OCI-LY1 (cell line): Measurements from ENCODE around the gene ATP2B2.

Experiments used
- H2AFZ ChIP-seq: fragments of 200-600 bp; sonication (generic), shearing (Covaris generic); 2 replicates; pipeline ENCODE4 v1.6.0; 2014; ENCODE audit warnings: antibody characterized with exemption, mild to moderate bottlenecking, low read length
- H3F3A ChIP-seq: fragments of 200-600 bp; sonication (generic), shearing (Covaris generic); 2 replicates; pipeline ENCODE4 v1.6.0; 2014; ENCODE audit warnings: mild to moderate bottlenecking, antibody characterized with exemption, low read length, moderate library complexity; ENCODE audit not compliant: insufficient read depth
- H3K27ac ChIP-seq: fragments of 200-600 bp; sonication (generic); 2 replicates; pipeline ENCODE4 v1.5.1; 2014; ENCODE audit warnings: low read length, mixed run types, mild to moderate bottlenecking, low read depth; ENCODE audit not compliant: poor library complexity, severe bottlenecking
- H3K27me3 ChIP-seq: fragments of 200-600 bp; sonication (generic); 2 replicates; pipeline ENCODE4 v1.6.0; 2014; ENCODE audit warnings: antibody characterized with exemption, mild to moderate bottlenecking, low read length, moderate library complexity; ENCODE audit not compliant: insufficient read depth
- H3K36me3 ChIP-seq: fragments of 200-600 bp; sonication (generic); 2 replicates; pipeline ENCODE4 v1.6.1; 2014; ENCODE audit warnings: mild to moderate bottlenecking, antibody characterized with exemption, low read length, moderate library complexity, mixed read lengths; ENCODE audit not compliant: insufficient read depth
- H3K4me1 ChIP-seq: fragments of 200-600 bp; sonication (generic); 2 replicates; pipeline ENCODE4 v1.5.1; 2014; ENCODE audit warnings: mild to moderate bottlenecking, low read length, moderate library complexity; ENCODE audit not compliant: insufficient read depth, severe bottlenecking
- H3K4me2 ChIP-seq: fragments of 200-600 bp; sonication (generic), shearing (Covaris generic); 2 replicates; pipeline ENCODE4 v1.6.1; 2014; ENCODE audit warnings: low read length
- H3K4me3 ChIP-seq: fragments of 200-600 bp; sonication (generic); 2 replicates; pipeline ENCODE4 v1.5.1; 2014; ENCODE audit warnings: low read length, low read depth, mild to moderate bottlenecking, mixed read lengths; ENCODE audit not compliant: poor library complexity, severe bottlenecking
- H3K79me2 ChIP-seq: fragments of 200-600 bp; shearing (Covaris generic); 2 replicates; pipeline ENCODE4 v1.6.1; 2016; ENCODE audit warnings: mixed run types, low read length, mixed read lengths; ENCODE audit not compliant: insufficient read depth
- H3K9ac ChIP-seq: fragments of 200-600 bp; sonication (generic), shearing (Covaris generic); 2 replicates; pipeline ENCODE4 v1.6.1; 2014; ENCODE audit warnings: mild to moderate bottlenecking, low read length, mixed read lengths
- H3K9me2 ChIP-seq: fragments of 200-600 bp; sonication (generic), shearing (Covaris generic); 2 replicates; pipeline ENCODE4 v1.6.1; 2014; ENCODE audit warnings: low read depth, mild to moderate bottlenecking, low read length, mixed read lengths
- H3K9me3 ChIP-seq: fragments of 200-600 bp; shearing (Covaris generic); 2 replicates; pipeline ENCODE4 v1.6.1; 2014; ENCODE audit warnings: low read length, mixed read lengths
- H4K20me1 ChIP-seq: fragments of 200-600 bp; sonication (generic), shearing (Covaris generic); 2 replicates; pipeline ENCODE4 v1.6.0; 2016; ENCODE audit warnings: mild to moderate bottlenecking, low read length; ENCODE audit not compliant: insufficient read depth
- EZH2 ChIP-seq: fragments of 200-600 bp; sonication (generic), shearing (Covaris generic); IDR thresholded peaks from 2 replicates; pipeline ENCODE4 v1.8.0; 2017; ENCODE audit warnings: borderline replicate concordance, mixed run types, mild to moderate bottlenecking, antibody characterized with exemption, low read length, moderate library complexity, mixed read lengths
- TF ChIP-seq, protein P1 (sequence below): fragments of 200-600 bp; sonication (generic), shearing (Covaris generic); IDR thresholded peaks from 2 replicates; pipeline ENCODE4 v1.5.1; 2017; ENCODE audit warnings: mild to moderate bottlenecking, antibody characterized with exemption, low read length, moderate library complexity, mixed read lengths

The ATP2B2 gene

DNA sequence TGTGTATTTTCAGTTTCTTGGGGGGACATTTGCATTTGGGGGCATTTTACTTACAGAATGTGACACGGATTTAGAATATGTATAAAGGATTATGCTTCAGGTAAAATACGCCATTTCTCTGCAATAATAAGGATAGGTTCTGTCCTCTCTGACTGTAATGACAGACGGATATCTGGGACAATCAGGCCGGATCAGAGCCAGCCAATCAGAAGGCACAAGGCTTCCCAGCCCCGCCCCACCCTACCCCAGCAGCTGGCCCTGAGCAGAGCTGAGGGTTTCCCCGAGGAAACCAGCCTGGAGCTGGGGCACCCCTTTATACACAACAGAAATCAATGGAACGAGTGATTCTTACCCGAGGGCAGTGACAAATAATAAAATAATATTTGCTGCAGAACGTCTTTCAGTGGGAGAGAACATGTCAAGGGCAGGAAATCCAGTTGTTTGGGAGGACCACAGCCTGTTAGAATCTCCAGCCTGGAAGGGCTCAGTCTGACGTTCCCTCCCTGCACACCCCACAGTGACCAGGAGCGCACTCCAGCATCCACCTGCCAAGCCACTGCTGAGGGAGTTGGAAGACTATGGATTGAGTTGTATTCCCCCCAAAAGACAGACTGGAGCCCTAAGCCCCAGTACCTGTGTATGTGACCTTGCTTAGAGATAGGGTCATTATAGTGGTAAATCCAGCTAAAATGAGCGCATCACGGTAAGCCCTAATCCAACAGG lies 154.2 kb downstream of the ATP2B2 start:
- no peaks in the 10 kb centered on the region for H3K36me3 ChIP-seq
- peaks cover 17% of the 10 kb centered on the region for H3K27me3 ChIP-seq
- TF ChIP-seq EZH2: no peak
- TF ChIP-seq, protein P1, sequence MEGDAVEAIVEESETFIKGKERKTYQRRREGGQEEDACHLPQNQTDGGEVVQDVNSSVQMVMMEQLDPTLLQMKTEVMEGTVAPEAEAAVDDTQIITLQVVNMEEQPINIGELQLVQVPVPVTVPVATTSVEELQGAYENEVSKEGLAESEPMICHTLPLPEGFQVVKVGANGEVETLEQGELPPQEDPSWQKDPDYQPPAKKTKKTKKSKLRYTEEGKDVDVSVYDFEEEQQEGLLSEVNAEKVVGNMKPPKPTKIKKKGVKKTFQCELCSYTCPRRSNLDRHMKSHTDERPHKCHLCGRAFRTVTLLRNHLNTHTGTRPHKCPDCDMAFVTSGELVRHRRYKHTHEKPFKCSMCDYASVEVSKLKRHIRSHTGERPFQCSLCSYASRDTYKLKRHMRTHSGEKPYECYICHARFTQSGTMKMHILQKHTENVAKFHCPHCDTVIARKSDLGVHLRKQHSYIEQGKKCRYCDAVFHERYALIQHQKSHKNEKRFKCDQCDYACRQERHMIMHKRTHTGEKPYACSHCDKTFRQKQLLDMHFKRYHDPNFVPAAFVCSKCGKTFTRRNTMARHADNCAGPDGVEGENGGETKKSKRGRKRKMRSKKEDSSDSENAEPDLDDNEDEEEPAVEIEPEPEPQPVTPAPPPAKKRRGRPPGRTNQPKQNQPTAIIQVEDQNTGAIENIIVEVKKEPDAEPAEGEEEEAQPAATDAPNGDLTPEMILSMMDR: no peak
- H3F3A ChIP-seq: no peaks in the 10 kb centered on the region
- H3K4me1 ChIP-seq: no peaks in the 10 kb centered on the region
- no peak overlapping the region for H3K4me2 ChIP-seq
- H3K9me3 ChIP-seq: no peaks in the 10 kb centered on the region
- H3K27ac ChIP-seq: no peak overlapping the region
- no peak overlapping the region for H3K4me3 ChIP-seq
- H2AFZ ChIP-seq: no peak overlapping the region
- H4K20me1 ChIP-seq: no peaks in the 10 kb centered on the region
- no peaks in the 10 kb centered on the region for H3K9me2 ChIP-seq
- H3K79me2 ChIP-seq: no peaks in the 10 kb centered on the region
- H3K9ac ChIP-seq: no peak overlapping the region

DNA sequence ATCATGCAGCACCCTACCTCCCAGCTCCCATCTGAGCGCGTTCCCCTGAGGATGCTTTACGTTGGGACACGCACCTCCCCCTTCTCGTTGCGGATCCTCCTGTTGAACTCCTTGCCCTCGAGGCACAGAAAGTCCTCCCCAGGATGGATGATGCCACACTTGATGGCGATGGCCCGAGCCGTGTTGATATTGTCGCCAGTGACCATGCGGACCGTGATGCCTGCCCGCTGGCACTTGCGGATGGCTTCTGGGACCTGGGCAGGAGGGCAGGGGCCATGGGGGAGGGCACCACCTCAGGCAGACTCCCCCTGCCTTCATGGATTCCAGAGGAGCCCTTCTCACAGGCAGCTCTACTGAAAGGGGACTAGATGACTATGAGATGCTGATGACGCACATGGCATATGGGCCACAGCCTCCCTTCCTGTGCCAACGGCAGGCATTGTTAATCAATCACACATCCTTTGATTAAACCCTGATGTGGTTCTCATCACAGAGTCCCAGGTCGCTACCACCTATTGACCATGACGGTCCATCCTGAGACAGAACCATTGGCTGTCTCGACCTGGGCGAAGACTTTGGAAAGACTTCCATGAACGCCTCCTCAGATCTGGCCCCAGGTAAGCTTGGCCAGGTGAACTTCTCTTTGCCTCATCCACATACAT lies 154.9 kb downstream of the ATP2B2 start:
- H2AFZ ChIP-seq: no peak overlapping the region
- no peaks in the 10 kb centered on the region for H4K20me1 ChIP-seq
- no peaks in the 10 kb centered on the region for H3K4me1 ChIP-seq
- H3K27me3 ChIP-seq: peaks cover 18% of the 10 kb centered on the region
- H3K9me3 ChIP-seq: no peaks in the 10 kb centered on the region
- no peaks in the 10 kb centered on the region for H3K9me2 ChIP-seq
- H3F3A ChIP-seq: no peaks in the 10 kb centered on the region
- H3K4me3 ChIP-seq: no peak overlapping the region
- H3K27ac ChIP-seq: no peak overlapping the region
- no peaks in the 10 kb centered on the region for H3K79me2 ChIP-seq
- no peak overlapping the region for H3K4me2 ChIP-seq
- no peak overlapping the region for H3K9ac ChIP-seq
- no peak for TF ChIP-seq EZH2
- TF ChIP-seq, protein P1: no peak
- no peaks in the 10 kb centered on the region for H3K36me3 ChIP-seq

DNA sequence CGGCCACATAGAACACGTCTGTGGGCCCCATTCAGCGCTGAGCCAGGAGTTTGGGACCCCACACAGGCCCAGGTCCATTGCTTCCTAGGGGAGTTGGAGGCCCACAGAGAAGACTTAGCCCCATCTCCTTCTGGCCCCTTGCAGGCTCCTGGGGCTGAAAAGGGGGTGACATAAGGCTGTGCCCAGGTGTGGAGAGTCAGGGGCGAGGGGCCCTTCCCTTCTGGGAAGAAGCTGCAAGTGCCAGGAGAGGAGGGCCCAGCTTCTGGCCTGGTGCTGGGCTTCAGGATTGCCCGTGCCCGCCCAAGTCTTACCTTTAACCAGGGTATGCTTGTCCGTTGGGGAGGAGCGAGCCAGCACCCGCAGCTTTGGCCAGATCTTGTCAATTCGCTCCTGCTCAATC lies 155.6 kb downstream of the ATP2B2 start:
- H3F3A ChIP-seq: no peaks in the 10 kb centered on the region
- no peak overlapping the region for H3K9ac ChIP-seq
- TF ChIP-seq EZH2: no peak
- TF ChIP-seq, protein P1: no peak

More for the DNA sequence above, 155.6 kb downstream of the ATP2B2 start:
- Histone ChIP-seq H4K20me1 (no peaks in the 10 kb centered on the region), H3K4me2 (no peak overlapping the region), H3K27me3 (peaks cover 22% of the 10 kb centered on the region), H3K79me2 (no peaks in the 10 kb centered on the region), H3K36me3 (no peaks in the 10 kb centered on the region), H3K4me3 (no peak overlapping the region), H2AFZ (no peak overlapping the region), H3K27ac (no peak overlapping the region), H3K9me2 (no peaks in the 10 kb centered on the region), H3K4me1 (no peaks in the 10 kb centered on the region), H3K9me3 (no peaks in the 10 kb centered on the region)
